MM.1S (cell line): ENCODE results near the gene CLEC16A.

ENCODE experiments used
- DNase-seq: peaks from one replicate; pipeline ENCODE4 v3.0.0-alpha.2; 2015
- H2AFZ ChIP-seq: fragments of 300-600 bp; sonication (generic); 2 replicates; pipeline ENCODE4 v1.6.0; 2016; ENCODE audit warnings: antibody characterized with exemption, low read length
- H3F3A ChIP-seq: fragments of 300-600 bp; sonication (generic); 2 replicates; pipeline ENCODE4 v1.6.1; 2016; ENCODE audit warnings: mild to moderate bottlenecking, antibody characterized with exemption, low read length, moderate library complexity, mixed read lengths; ENCODE audit not compliant: insufficient read depth
- H3K27ac ChIP-seq: fragments of 300-600 bp; sonication (generic); 2 replicates; pipeline ENCODE4 v1.5.1; 2016; ENCODE audit warnings: mild to moderate bottlenecking, low read length
- H3K27me3 ChIP-seq: fragments of 300-600 bp; sonication (generic); replicated peaks from 2 replicates; pipeline ENCODE4 v1.6.0; 2016; ENCODE audit warnings: low read length; ENCODE audit not compliant: insufficient read depth
- H3K36me3 ChIP-seq: fragments of 300-600 bp; sonication (generic); replicated peaks from 2 replicates; pipeline ENCODE4 v1.6.1; 2016; ENCODE audit warnings: mild to moderate bottlenecking, low read length, mixed read lengths; ENCODE audit not compliant: insufficient read depth
- H3K4me1 ChIP-seq: fragments of 300-600 bp; sonication (generic); 2 replicates; pipeline ENCODE4 v1.6.1; 2016; ENCODE audit warnings: low read length, mixed read lengths
- H3K4me2 ChIP-seq: fragments of 300-600 bp; sonication (generic); 2 replicates; pipeline ENCODE4 v1.6.0; 2016; ENCODE audit warnings: low read depth, low read length
- H3K4me3 ChIP-seq: fragments of 300-600 bp; sonication (generic); 2 replicates; pipeline ENCODE4 v1.5.1; 2016; ENCODE audit warnings: low read length, mixed read lengths
- H3K79me2 ChIP-seq: fragments of 300-600 bp; sonication (generic); 2 replicates; pipeline ENCODE4 v1.6.1; 2016; ENCODE audit warnings: mixed run types, low read length, mixed read lengths
- H3K9ac ChIP-seq: fragments of 300-600 bp; sonication (generic); 2 replicates; pipeline ENCODE4 v1.6.1; 2016; ENCODE audit warnings: low read length, mixed read lengths
- H3K9me2 ChIP-seq: fragments of 300-600 bp; sonication (generic); replicated peaks from 2 replicates; pipeline ENCODE4 v1.6.1; 2016; ENCODE audit warnings: mild to moderate bottlenecking, low read length, mixed read lengths; ENCODE audit not compliant: insufficient read depth
- H3K9me3 ChIP-seq: fragments of 300-600 bp; sonication (generic); replicated peaks from 2 replicates; pipeline ENCODE4 v1.6.1; 2016; ENCODE audit warnings: mild to moderate bottlenecking, low read length, mixed read lengths; ENCODE audit not compliant: insufficient read depth
- H4K20me1 ChIP-seq: fragments of 300-600 bp; sonication (generic); 2 replicates; pipeline ENCODE4 v1.6.1; 2016; ENCODE audit warnings: mild to moderate bottlenecking, low read length, moderate library complexity, mixed read lengths; ENCODE audit not compliant: insufficient read depth
- EZH2 ChIP-seq: fragments of 300-600 bp; sonication (generic); optimal IDR thresholded peaks from 2 replicates; pipeline ENCODE3; 2017; ENCODE audit warnings: low read depth, mild to moderate bottlenecking, antibody characterized with exemption, low read length, mixed read lengths
- EZH2phosphoT487 ChIP-seq: fragments of 300-600 bp; sonication (generic); IDR thresholded peaks from 2 replicates; pipeline ENCODE4 v1.6.1; 2018; ENCODE audit warnings: antibody characterized with exemption, low read length
- TF ChIP-seq, protein P1 (sequence below): fragments of 300-600 bp; sonication (generic); IDR thresholded peaks from 2 replicates; pipeline ENCODE4 v1.5.1; 2016; ENCODE audit warnings: antibody characterized with exemption, low read length, mixed read lengths

The CLEC16A gene

DNA sequence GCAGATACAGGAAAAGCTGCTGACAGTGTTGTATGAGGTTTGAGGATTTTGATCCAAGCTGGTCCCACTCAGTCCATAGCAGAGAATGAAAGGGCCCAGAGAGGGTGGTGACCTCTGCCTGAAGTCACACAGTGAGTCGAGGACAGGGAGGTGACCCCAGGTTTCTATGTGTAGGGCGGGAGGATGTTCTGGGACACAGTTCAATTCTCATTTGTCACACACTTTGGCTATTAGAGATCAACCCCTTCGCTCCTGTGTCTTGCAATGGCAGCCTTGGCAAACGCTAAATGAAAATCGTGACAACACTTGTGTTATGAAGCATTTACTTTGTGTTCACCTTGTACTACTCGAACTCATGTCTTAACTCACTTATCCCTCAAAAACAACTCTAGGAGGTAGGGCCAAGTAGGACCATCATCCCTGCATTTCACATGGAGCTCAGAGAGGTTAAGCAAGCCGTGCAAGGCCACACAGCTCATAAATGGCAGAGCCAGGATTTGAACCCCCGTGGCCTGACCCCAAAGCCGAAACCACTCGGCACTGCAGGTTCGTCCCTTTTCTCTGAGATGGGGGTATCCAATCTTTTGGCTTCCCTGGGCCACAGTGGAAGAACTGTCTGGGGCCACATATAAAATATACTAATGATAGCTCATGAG lies 12.3 kb upstream of the CLEC16A start:
- Histone ChIP-seq H3K27ac (no peak overlapping the region), H3K9me3 (no peaks in the 10 kb centered on the region), H2AFZ (no peak overlapping the region), H4K20me1 (0 out of 2 replicates have a peak, but pooled peaks cover 3% of the 10 kb centered on the region), H3K79me2 (peaks cover 41% of the 10 kb centered on the region), H3K4me3 (no peak overlapping the region), H3F3A (no peaks in the 10 kb centered on the region), H3K4me2 (no peak overlapping the region), H3K36me3 (no peaks in the 10 kb centered on the region), H3K27me3 (no peaks in the 10 kb centered on the region), H3K4me1 (0 out of 2 replicates have a peak, but pooled peaks cover under 1% of the 10 kb centered on the region), H3K9ac (no peak overlapping the region), H3K9me2 (no peaks in the 10 kb centered on the region)
- TF ChIP-seq, protein P1, sequence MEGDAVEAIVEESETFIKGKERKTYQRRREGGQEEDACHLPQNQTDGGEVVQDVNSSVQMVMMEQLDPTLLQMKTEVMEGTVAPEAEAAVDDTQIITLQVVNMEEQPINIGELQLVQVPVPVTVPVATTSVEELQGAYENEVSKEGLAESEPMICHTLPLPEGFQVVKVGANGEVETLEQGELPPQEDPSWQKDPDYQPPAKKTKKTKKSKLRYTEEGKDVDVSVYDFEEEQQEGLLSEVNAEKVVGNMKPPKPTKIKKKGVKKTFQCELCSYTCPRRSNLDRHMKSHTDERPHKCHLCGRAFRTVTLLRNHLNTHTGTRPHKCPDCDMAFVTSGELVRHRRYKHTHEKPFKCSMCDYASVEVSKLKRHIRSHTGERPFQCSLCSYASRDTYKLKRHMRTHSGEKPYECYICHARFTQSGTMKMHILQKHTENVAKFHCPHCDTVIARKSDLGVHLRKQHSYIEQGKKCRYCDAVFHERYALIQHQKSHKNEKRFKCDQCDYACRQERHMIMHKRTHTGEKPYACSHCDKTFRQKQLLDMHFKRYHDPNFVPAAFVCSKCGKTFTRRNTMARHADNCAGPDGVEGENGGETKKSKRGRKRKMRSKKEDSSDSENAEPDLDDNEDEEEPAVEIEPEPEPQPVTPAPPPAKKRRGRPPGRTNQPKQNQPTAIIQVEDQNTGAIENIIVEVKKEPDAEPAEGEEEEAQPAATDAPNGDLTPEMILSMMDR, result no peak
- TF ChIP-seq EZH2 (no peak), EZH2phosphoT487 (no peak)
- DNase-seq, result no peak

DNA sequence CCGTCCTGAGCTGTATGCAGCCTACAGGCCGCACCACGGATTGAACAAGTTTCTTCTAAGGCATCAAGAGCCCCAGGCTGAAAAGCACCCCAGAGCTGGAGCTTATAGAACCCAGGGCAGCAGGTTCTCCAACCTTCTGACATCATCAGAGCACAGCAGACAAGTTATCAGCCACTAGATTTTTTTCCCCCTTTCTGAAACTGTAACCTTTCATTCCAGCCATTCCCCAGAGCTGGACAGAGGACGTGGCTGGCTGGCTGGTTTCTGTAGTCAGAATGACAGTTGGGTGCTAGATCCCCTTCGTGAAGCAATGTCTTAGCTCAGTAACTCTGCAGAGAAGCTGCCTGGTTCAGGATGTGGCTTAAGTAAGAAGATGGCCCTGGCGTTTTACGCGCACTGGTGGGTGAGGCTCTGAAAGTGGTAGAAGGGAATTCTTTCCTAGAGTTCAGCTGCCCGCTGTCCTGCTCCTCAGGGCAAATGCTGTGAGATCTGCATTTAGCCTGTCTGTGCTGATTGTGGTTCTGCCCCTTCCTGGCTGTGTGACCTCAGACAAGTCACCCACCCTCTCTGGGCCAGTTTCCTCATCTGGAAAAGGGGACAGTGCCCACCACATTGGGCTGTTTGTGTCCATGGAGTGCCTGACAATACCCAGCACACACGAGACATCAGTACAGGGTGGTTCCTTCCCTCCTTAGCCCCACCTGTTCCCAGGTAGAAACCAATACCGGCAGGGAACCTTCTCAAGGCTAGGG lies 11.2 kb upstream of the CLEC16A start:
- Histone ChIP-seq H3K9me3 (no peaks in the 10 kb centered on the region), H3K79me2 (peaks cover 49% of the 10 kb centered on the region), H3K36me3 (no peaks in the 10 kb centered on the region), H3K27ac (no peak overlapping the region), H2AFZ (no peak overlapping the region), H3K4me1 (peaks cover 5% of the 10 kb centered on the region; the same call in 1 of the 2 replicates), H3K27me3 (no peaks in the 10 kb centered on the region), H3K4me3 (no peak overlapping the region), H3K9me2 (no peaks in the 10 kb centered on the region), H3K9ac (no peak overlapping the region), H3K4me2 (no peak overlapping the region), H3F3A (no peaks in the 10 kb centered on the region), H4K20me1 (0 out of 2 replicates have a peak, but pooled peaks cover 3% of the 10 kb centered on the region)
- TF ChIP-seq, protein P1, result no peak
- no peak for DNase-seq

DNA sequence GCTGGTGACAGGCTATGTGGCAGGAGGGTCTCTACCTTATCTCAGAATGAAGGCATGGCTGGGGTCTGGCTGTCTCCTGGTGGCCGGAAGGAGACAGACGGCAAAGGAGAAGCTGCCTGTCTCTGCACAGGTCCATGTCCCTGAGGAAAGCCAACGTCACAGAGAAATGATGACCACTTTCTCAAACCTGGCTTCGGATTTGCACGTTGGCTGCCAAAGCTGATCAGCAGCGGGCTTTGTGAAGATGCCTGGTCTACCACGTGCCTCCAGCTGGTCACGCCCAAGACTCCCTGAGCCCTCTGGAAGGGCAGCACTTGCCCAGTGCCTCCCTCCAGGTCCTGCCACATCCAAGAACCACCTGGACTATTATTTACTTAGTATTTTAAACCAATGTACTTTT lies 10.5 kb upstream of the CLEC16A start:
- H3K9ac ChIP-seq, result no peak overlapping the region
- H4K20me1 ChIP-seq, result 0 out of 2 replicates have a peak, but pooled peaks cover 3% of the 10 kb centered on the region
- no peaks in the 10 kb centered on the region for H3K9me2 ChIP-seq
- no peaks in the 10 kb centered on the region for H3K36me3 ChIP-seq
- no peak for DNase-seq
- no peaks in the 10 kb centered on the region for H3K9me3 ChIP-seq
- H2AFZ ChIP-seq, result no peak overlapping the region
- peaks cover 53% of the 10 kb centered on the region for H3K79me2 ChIP-seq
- H3K4me2 ChIP-seq, result no peak overlapping the region
- peaks cover 12% of the 10 kb centered on the region; the same call in 1 of the 2 replicates for H3K4me1 ChIP-seq
- TF ChIP-seq EZH2 (no peak), EZH2phosphoT487 (no peak)
- TF ChIP-seq, protein P1, result no peak
- H3F3A ChIP-seq, result no peaks in the 10 kb centered on the region
- no peak overlapping the region for H3K4me3 ChIP-seq
- H3K27ac ChIP-seq, result no peak overlapping the region
- H3K27me3 ChIP-seq, result no peaks in the 10 kb centered on the region
